ENCODE measurements around the gene LMO1. TPM values are rescaled to one million over a fixed set of nuclear protein-coding genes. Genes with fewer than 3 reads are reported as not detected.

LMO1 gene
- total RNA-seq, 2 experiments from 2014 or later: not detected

DNA sequence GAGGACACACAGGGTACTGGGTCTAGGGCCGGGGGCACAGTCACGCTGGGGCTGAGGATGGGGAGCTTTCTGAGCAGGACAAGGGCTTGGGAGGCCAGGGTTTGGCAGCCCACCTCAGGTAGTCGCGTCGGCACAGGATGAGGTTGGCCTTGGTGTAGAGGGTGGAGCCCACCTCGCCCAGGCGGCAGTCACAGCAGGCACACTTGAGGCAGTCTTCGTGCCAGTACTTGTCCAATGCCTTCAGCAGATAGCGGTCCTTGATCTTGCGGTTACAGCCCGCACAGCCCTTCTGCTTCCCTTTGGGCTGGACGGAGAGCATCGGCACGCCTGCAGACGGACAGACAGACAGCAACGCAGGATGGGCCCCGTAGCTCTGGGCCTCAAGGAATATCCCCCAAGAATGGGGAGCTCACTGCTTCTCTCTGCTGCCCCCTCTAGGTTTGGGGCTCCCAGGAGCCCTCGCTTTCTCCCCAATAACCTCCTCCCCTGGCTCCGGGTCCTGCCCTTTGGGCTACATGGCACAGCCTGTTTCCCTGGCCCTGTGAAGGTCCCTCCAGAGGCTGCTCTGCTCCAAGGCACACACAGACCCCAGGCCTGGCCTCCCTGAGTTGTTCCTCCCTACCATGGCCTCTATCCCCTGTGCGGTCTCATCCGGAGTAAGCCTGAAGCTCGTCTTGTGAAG is 33.4 kb downstream of the LMO1 start:
- H3K36me3 Mint-ChIP-seq: no peaks in the 10 kb centered on the region
- POLR2A ChIA-PET: no interaction called here
- no peak overlapping the region for H3K27ac Mint-ChIP-seq
- no peaks in the 10 kb centered on the region for H3K9me3 Mint-ChIP-seq
- no peak for ATAC-seq (ENCODE audit: low read depth)
- H3K4me1 Mint-ChIP-seq: peaks cover 5% of the 10 kb centered on the region
- H3K4me3 Mint-ChIP-seq: no peak overlapping the region
- DNase-seq: no peak
- peaks cover 2% of the 10 kb centered on the region for H3K27me3 Mint-ChIP-seq

DNA sequence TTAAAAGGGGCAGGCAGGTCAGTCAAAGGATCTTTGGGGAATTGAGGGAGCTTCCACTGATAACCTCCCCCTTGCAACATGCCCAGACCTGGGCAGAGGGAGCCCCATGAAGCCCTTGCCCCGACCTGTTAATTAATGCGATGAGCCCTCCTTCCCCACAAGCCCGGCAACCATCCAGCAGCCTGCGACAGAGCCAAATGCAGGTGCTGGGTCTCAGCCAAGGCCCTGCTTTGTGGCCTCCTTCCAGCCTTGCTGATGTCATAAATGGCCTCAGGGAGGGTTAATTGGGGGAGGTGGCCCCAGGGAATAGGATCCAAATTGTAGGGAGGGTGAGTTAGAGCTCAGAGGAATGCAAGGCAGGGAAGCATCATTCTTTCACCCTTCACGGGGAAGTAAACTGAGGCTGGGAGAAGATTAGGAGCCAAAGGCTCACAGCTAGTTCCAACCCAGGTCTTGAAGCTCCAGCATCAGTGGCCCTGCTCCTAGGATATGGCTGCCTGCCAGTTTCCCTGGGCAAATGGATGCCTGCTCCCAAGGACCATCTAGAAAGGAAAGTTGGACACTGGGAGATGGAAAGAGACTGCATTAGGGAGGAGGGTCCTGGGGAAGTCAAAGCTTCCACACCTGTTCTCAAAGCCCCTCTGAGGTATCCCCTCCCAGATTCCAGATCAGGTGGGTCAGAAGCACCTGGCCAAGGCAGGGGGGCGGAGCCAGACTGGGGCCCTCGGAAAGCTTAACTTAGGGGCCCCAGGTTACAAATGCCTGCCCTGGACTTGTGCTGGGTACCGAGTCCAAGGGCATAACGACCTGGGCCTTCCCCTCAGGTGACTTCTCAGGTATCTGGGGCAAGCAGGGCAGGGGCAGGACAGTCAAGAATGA is 34.1 kb downstream of the LMO1 start:
- no peak for ATAC-seq (ENCODE audit: low read depth)
- Mint-ChIP-seq H3K27me3 (peaks cover 2% of the 10 kb centered on the region), H3K27ac (no peak overlapping the region), H3K9me3 (no peaks in the 10 kb centered on the region), H3K4me3 (no peak overlapping the region), H3K36me3 (no peaks in the 10 kb centered on the region), H3K4me1 (peaks cover 2% of the 10 kb centered on the region)
- POLR2A ChIA-PET: no interaction called here
- DNase-seq: no peak

DNA sequence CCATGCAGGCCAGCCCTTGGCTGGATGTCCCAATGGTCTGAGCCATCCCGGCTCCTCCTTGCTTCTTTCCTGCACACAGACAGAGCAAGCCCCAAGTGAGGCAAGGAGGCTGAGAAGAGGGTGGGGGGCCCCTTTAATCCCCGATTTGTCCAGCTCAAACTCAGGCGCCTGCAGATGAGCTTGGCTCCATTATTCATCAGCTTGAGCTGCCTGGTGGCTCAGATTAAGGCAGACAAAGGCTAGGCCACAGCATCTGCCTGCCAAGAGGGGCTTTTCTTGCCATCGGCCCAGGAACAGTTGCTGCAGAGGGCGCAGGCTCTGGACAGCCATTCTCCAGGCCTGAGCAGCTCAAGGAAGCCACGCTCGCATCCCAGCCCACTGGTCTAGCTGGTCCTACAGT is 35.4 kb downstream of the LMO1 start:
- POLR2A ChIA-PET: no interaction called here
- no peaks in the 10 kb centered on the region for H3K9me3 Mint-ChIP-seq
- H3K36me3 Mint-ChIP-seq: no peaks in the 10 kb centered on the region
- no peak overlapping the region for H3K4me3 Mint-ChIP-seq
- DNase-seq (no peak), ATAC-seq (ENCODE audit: low read depth) (no peak)
- peaks cover 2% of the 10 kb centered on the region for H3K4me1 Mint-ChIP-seq
- H3K27ac Mint-ChIP-seq: no peak overlapping the region
- H3K27me3 Mint-ChIP-seq: peaks cover 11% of the 10 kb centered on the region

DNA sequence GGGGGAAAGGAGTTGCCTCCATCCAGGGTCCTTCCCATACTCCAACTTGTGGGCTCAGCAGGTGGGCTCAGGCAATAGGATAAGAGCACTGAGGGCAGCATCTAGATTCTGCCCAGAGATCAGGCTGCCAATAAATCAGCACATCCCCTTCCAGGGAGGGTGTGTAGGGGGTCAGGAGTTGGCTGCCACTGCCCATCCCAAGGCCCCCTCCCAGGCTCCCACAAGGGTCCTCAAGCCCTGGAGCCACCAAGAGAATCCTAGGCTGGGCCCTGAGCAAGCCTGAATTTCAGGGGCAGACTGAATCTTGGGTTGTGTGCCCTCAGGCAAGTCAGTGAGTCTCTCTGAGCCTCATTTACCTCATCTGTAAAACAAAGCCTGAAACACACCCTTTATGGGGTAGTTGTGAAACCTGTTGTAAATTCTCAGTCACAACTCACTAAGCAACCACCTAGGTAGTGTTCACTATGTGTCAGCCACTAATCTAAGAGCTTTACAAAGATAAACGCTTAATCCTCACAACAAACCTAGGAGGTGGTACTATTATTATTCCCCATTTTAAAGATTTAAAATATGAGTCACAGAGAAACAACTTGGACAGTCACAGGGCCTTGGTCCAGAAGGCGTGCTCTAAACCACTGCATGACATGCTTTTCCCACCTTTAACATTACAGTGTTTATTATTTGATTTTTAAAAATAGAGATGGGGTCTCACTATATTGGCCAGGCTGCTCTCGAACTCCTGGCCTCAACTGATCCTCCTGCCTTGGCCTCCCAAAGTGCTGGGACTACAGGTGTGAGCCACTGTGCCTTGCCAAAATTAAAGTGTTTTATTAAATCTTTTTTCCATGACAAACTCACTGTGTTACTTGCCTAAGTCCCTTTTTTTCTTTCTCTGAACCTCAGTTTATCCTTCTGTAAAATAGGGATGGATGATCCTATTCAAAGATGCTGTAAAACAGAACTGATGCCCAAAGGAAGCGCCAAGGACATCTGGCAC is 36.2 kb downstream of the LMO1 start:
- no peak overlapping the region for H3K27ac Mint-ChIP-seq
- H3K4me3 Mint-ChIP-seq: no peak overlapping the region
- ATAC-seq (ENCODE audit: low read depth) (no peak), DNase-seq (no peak)
- H3K36me3 Mint-ChIP-seq: no peaks in the 10 kb centered on the region
- POLR2A ChIA-PET: no interaction called here
- peaks cover 4% of the 10 kb centered on the region for H3K4me1 Mint-ChIP-seq
- peaks cover 11% of the 10 kb centered on the region for H3K27me3 Mint-ChIP-seq
- H3K9me3 Mint-ChIP-seq: no peaks in the 10 kb centered on the region

GRCh38 chr11:8225589-8226036 is 38.1 kb downstream of the LMO1 start:
- ATAC-seq (ENCODE audit: low read depth) (peak; percentile 71), DNase-seq (peak; percentile 71)
- no peak overlapping the region for H3K27ac Mint-ChIP-seq
- POLR2A ChIA-PET: no interaction called here
- H3K4me3 Mint-ChIP-seq: no peak overlapping the region
- H3K36me3 Mint-ChIP-seq: no peaks in the 10 kb centered on the region
- peaks cover 4% of the 10 kb centered on the region for H3K4me1 Mint-ChIP-seq
- H3K27me3 Mint-ChIP-seq: peaks cover 11% of the 10 kb centered on the region
- no peaks in the 10 kb centered on the region for H3K9me3 Mint-ChIP-seq

GRCh38 chr11:8224711-8225110 is 39.0 kb downstream of the LMO1 start:
- no peak for ATAC-seq (ENCODE audit: low read depth)
- DNase-seq: no peak
- POLR2A ChIA-PET: no interaction called here

GRCh38 chr11:8224161-8224591 is 39.5 kb downstream of the LMO1 start:
- DNase-seq (no peak), ATAC-seq (ENCODE audit: low read depth) (no peak)
- Mint-ChIP-seq H3K36me3 (no peaks in the 10 kb centered on the region), H3K27ac (no peak overlapping the region), H3K27me3 (peaks cover 11% of the 10 kb centered on the region), H3K4me1 (peaks cover 4% of the 10 kb centered on the region), H3K4me3 (no peak overlapping the region), H3K9me3 (no peaks in the 10 kb centered on the region)
- POLR2A ChIA-PET: no interaction called here

More at GRCh38 chr11:8224711-8225110, 39.0 kb downstream of the LMO1 start:
- Mint-ChIP-seq H3K4me3 (no peak overlapping the region), H3K9me3 (no peaks in the 10 kb centered on the region), H3K36me3 (no peaks in the 10 kb centered on the region), H3K4me1 (peaks cover 4% of the 10 kb centered on the region), H3K27ac (no peak overlapping the region), H3K27me3 (peaks cover 11% of the 10 kb centered on the region)

DNA sequence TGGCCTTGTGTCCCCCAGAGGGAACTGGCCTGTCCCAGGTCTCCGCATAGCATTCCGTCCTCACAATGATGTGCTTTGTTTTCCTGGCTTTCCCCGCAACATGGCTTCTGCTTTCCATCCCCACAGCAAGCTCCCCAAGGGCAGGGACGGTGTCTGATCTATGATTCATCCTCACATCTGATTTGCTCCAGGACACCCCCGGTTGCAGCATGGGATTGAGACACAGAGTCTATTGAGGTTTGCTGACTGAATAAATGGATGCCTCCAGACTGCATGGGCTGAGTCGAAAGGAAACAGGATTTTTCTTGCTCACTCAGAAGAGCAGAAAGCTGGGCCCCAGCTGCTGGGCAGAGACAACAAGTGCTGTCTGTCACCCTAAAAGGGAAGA is 40.2 kb downstream of the LMO1 start:
- Mint-ChIP-seq H3K4me3 (no peak overlapping the region), H3K36me3 (no peaks in the 10 kb centered on the region), H3K9me3 (no peaks in the 10 kb centered on the region), H3K27ac (no peak overlapping the region), H3K27me3 (peaks cover 10% of the 10 kb centered on the region), H3K4me1 (peaks cover 4% of the 10 kb centered on the region)
- ATAC-seq (ENCODE audit: low read depth): no peak
- DNase-seq: no peak
- POLR2A ChIA-PET: no interaction called here

- no peaks in the 10 kb centered on the region for H3K9me3 Mint-ChIP-seq
- peaks cover 4% of the 10 kb centered on the region for H3K4me1 Mint-ChIP-seq
- POLR2A ChIA-PET: no interaction called here
- no peak overlapping the region for H3K27ac Mint-ChIP-seq
- ATAC-seq (ENCODE audit: low read depth) (peak; percentile 31), DNase-seq (no peak)
- H3K36me3 Mint-ChIP-seq: no peaks in the 10 kb centered on the region
- H3K4me3 Mint-ChIP-seq: no peak overlapping the region
- peaks cover 9% of the 10 kb centered on the region for H3K27me3 Mint-ChIP-seq
Observed at GRCh38 chr11:8222820-8223512, 40.7 kb downstream of the LMO1 start.

- Mint-ChIP-seq H3K9me3 (no peaks in the 10 kb centered on the region), H3K27me3 (peaks cover 9% of the 10 kb centered on the region), H3K4me1 (peaks cover 4% of the 10 kb centered on the region), H3K36me3 (no peaks in the 10 kb centered on the region), H3K27ac (no peak overlapping the region), H3K4me3 (no peak overlapping the region)
- ATAC-seq (ENCODE audit: low read depth) (no peak), DNase-seq (no peak)
- POLR2A ChIA-PET: no interaction called here
Observed at GRCh38 chr11:8221917-8222495, 41.7 kb downstream of the LMO1 start.

GRCh38 chr11:8221046-8221723 is 42.5 kb downstream of the LMO1 start:
- Mint-ChIP-seq H3K4me3 (no peak overlapping the region), H3K4me1 (peaks cover 4% of the 10 kb centered on the region), H3K27ac (no peak overlapping the region), H3K9me3 (no peaks in the 10 kb centered on the region), H3K27me3 (peaks cover 9% of the 10 kb centered on the region), H3K36me3 (no peaks in the 10 kb centered on the region)
- ATAC-seq (ENCODE audit: low read depth) (no peak), DNase-seq (no peak)
- POLR2A ChIA-PET: no interaction called here
